ENCODE measurements around the gene NF2. TPM values are rescaled to one million over a fixed set of nuclear protein-coding genes. Genes with fewer than 3 reads are reported as not detected.

NF2 gene
- total RNA-seq, 4 donors from 2014 or later, result 39.8 to 61.0 (median 45.1) TPM

DNA sequence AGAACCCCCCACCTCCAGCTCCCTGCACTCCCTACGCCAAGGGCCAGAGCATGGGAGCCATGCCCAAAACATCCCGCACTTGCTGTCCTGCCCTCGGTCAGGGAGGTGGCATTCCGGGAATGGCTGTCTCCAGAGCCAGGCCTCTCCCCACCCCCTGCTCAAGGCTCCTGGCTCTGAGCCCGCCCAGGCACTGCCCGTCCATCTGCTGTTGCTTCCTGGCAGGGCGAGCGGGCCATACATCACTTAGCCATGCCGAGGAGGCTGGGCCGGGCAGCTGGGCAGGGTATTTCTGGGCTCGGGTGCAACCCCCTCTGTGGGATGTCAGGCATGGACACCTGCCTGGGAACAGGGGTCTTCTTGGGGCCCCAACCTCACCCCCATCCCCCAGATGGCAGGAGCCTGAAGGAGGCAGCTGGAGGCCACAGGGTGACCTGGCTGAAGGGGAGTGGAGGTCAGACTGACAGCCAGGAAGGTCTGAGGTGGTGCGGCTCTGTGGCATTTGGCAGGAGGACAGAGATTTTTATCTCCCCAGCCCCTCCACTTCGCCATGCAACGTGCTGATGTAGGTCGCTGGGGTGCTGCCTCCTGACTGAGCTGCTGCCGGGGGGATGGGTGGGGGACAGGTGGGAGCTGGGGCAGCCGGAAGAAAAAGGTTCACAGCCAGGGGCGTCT lies 107.6 kb downstream of the NF2 start:
- H3K36me3 ChIP-seq, result no peaks in the 10 kb centered on the region
- no peak for ATAC-seq
- 58% methylated on average over 4 of the region's 18 CpGs; no CpG with 5 or more reads in 1 of the 2 donors for WGBS, 2 donors (ENCODE audit: low coverage in 1 of 2)
- H3K9me3 ChIP-seq, result no peaks in the 10 kb centered on the region
- peaks cover 97% of the 10 kb centered on the region for H3K27me3 ChIP-seq
- H3K27ac ChIP-seq, result no peak overlapping the region
- no peak for TF ChIP-seq EP300 (IDR thresholded peaks at IDR 0.05)
- peak; percentile 31 for TF ChIP-seq POLR2AphosphoS5 (IDR thresholded peaks at IDR 0.05)
- H3K4me3 ChIP-seq, result no peak overlapping the region
- H3K4me1 ChIP-seq, result peaks cover 0 to 8% (median 0%) of the 10 kb centered on the region in 3 donors

DNA sequence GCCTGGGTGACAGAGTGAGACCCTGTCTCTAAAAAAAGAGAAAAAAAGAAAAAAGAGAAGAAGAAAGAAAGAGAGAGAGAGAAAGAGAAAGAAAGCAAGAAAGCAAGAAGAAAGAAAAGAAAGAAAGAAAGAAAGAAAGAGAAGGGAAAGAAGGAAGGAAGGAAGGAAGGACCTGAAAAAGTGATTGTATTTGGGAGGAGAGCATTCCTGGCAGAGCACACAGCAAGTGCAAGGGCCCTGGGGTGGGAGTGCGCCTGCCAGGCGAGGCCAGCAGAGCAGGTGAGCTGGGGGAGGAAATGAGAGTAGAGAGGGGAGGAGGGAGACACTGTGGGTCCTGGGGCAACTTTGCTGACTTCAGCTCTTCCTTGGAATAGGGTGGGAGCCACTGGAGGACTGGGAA lies 108.7 kb downstream of the NF2 start:
- no peaks in the 10 kb centered on the region for H3K36me3 ChIP-seq
- no peaks in the 10 kb centered on the region for H3K9me3 ChIP-seq
- TF ChIP-seq POLR2AphosphoS5 (IDR thresholded peaks at IDR 0.05), result no peak
- H3K4me3 ChIP-seq, result no peak overlapping the region
- 83 to 88% methylated on average over 2 of the region's 2 CpGs for WGBS, 2 donors (ENCODE audit: low coverage in 1 of 2)
- peaks cover 93% of the 10 kb centered on the region for H3K27me3 ChIP-seq
- H3K4me1 ChIP-seq, result no peaks in the 10 kb centered on the region
- no peak for ATAC-seq
- no peak overlapping the region for H3K27ac ChIP-seq

DNA sequence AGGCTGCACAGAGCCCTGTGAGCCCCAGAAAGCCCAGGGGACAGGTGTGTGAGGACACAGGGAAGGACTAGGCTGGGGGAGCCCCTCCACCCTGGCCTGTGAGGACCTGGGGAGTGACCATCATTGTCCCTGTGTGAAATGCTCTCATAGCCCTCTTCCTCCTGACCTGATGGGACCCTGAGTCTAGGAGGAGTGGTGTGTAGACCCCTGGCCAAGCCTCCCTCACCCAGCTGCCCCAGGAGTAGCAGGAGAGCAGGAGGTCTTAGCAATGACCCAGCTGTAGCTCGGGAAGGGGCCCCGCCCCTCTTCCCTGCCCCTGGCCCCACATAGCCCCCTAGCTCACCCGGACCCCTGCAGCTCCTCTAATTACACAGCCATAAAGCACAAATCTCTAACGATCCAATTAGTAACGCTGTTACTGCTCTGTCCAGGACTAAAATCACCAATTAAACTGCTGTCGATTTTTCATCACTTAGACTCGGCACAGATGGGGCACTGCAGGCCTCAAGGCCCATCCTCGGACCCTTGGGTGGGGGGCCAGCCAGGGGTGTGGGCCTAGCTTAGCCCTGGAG lies 109.8 kb downstream of the NF2 start:
- Histone ChIP-seq H3K4me1 (no peaks in the 10 kb centered on the region), H3K9me3 (no peaks in the 10 kb centered on the region), H3K27me3 (peaks cover 93% of the 10 kb centered on the region), H3K4me3 (no peak overlapping the region), H3K27ac (no peak overlapping the region), H3K36me3 (no peaks in the 10 kb centered on the region)
- 58% methylated on average over 6 of the region's 8 CpGs; no CpG with 5 or more reads in 1 of the 2 donors for WGBS, 2 donors (ENCODE audit: low coverage in 1 of 2)
- no peak for ATAC-seq
- no peak for TF ChIP-seq EP300 (IDR thresholded peaks at IDR 0.05)
- TF ChIP-seq, protein P1, sequence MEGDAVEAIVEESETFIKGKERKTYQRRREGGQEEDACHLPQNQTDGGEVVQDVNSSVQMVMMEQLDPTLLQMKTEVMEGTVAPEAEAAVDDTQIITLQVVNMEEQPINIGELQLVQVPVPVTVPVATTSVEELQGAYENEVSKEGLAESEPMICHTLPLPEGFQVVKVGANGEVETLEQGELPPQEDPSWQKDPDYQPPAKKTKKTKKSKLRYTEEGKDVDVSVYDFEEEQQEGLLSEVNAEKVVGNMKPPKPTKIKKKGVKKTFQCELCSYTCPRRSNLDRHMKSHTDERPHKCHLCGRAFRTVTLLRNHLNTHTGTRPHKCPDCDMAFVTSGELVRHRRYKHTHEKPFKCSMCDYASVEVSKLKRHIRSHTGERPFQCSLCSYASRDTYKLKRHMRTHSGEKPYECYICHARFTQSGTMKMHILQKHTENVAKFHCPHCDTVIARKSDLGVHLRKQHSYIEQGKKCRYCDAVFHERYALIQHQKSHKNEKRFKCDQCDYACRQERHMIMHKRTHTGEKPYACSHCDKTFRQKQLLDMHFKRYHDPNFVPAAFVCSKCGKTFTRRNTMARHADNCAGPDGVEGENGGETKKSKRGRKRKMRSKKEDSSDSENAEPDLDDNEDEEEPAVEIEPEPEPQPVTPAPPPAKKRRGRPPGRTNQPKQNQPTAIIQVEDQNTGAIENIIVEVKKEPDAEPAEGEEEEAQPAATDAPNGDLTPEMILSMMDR (IDR thresholded peaks at IDR 0.05), result no peak
- no peak for TF ChIP-seq POLR2A (IDR thresholded peaks at IDR 0.05)
- no peak for TF ChIP-seq POLR2AphosphoS5 (IDR thresholded peaks at IDR 0.05)

DNA sequence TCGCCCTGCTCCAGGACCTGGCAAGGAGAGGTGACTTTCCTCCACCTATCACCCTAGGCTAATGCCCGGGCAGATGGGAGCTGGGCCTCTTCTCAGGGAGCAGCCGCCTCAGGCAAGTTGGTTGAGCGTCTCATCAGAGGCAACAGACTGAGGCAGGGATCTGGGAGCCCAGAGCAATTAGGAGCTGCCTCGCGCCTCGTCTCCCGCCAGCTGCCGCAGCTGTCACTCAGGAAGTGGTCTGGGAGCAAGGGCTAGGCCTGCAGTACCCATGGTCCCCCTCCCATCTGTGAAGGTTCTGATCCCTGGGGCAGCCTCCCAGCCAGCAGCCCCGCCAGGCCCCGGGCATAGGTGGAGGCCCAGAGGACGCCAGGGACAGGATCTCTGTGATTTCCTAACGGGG lies 111.8 kb downstream of the NF2 start:
- Histone ChIP-seq H3K4me1 (peaks cover 0 to 8% (median 2%) of the 10 kb centered on the region in 3 donors), H3K27ac (no peak overlapping the region), H3K9me3 (no peaks in the 10 kb centered on the region), H3K4me3 (no peak overlapping the region), H3K36me3 (no peaks in the 10 kb centered on the region), H3K27me3 (peaks cover 93% of the 10 kb centered on the region)
- 61% methylated on average over 3 of the region's 13 CpGs; no CpG with 5 or more reads in 1 of the 2 donors for WGBS, 2 donors (ENCODE audit: low coverage in 1 of 2)
- TF ChIP-seq POLR2A (IDR thresholded peaks at IDR 0.05) (no peak), EP300 (IDR thresholded peaks at IDR 0.05) (no peak)
- TF ChIP-seq, protein P1 (IDR thresholded peaks at IDR 0.05), result no peak
- ATAC-seq, result no peak

DNA sequence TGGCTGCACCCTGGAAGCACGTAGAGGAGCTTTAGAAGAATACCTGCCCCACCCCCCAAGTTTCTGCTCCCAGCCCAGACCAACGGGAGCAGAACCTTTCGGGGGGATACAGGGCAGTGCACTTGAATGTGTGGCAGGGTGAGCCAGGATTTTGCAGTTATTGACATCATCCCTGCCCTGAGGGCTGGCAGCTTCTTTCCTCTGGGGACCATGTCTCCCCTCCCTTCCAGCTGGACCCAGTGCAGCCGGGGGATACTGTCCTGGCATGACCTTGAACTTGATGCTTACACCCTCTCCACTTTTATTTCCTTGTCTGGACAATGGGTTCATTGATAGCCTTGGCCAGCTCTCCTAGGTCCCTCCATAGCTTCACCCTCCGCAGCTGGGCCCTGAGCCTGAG lies 112.3 kb downstream of the NF2 start:
- no peaks in the 10 kb centered on the region for H3K36me3 ChIP-seq
- no peak overlapping the region for H3K4me3 ChIP-seq
- no peaks in the 10 kb centered on the region for H3K9me3 ChIP-seq
- no peak for ATAC-seq
- peaks cover 93% of the 10 kb centered on the region for H3K27me3 ChIP-seq
- WGBS, 2 donors (ENCODE audit: low coverage in 1 of 2), result 60% methylated on average over 1 of the region's 5 CpGs; no CpG with 5 or more reads in 1 of the 2 donors
- H3K27ac ChIP-seq, result no peak overlapping the region
- TF ChIP-seq POLR2A (IDR thresholded peaks at IDR 0.05), result no peak
- TF ChIP-seq, protein P1 (IDR thresholded peaks at IDR 0.05), result no peak
- no peak for TF ChIP-seq EP300 (IDR thresholded peaks at IDR 0.05)
- TF ChIP-seq POLR2AphosphoS5 (IDR thresholded peaks at IDR 0.05), result no peak
- H3K4me1 ChIP-seq, result peaks cover 0 to 13% (median 5%) of the 10 kb centered on the region in 3 donors

Measured in gastroesophageal sphincter (tissue), 4 donors.